22Rv1 (cell line): ENCODE results near the gene MCOLN1.

Experiments
- H3K27ac ChIP-seq: fragments of 450-650 bp; 2 replicates; pipeline ENCODE4 v1.5.1; 2017
- ZFX ChIP-seq: fragments of 450-650 bp; IDR thresholded peaks from 2 replicates; pipeline ENCODE4 v1.6.1; 2017; ENCODE audit warnings: antibody characterized with exemption, borderline replicate concordance
- TF ChIP-seq, protein P1 (sequence below): fragments of 450-650 bp; IDR thresholded peaks from 2 replicates; pipeline ENCODE4 v1.5.1; 2017; ENCODE audit warnings: mild to moderate bottlenecking

Gene MCOLN1

DNA sequence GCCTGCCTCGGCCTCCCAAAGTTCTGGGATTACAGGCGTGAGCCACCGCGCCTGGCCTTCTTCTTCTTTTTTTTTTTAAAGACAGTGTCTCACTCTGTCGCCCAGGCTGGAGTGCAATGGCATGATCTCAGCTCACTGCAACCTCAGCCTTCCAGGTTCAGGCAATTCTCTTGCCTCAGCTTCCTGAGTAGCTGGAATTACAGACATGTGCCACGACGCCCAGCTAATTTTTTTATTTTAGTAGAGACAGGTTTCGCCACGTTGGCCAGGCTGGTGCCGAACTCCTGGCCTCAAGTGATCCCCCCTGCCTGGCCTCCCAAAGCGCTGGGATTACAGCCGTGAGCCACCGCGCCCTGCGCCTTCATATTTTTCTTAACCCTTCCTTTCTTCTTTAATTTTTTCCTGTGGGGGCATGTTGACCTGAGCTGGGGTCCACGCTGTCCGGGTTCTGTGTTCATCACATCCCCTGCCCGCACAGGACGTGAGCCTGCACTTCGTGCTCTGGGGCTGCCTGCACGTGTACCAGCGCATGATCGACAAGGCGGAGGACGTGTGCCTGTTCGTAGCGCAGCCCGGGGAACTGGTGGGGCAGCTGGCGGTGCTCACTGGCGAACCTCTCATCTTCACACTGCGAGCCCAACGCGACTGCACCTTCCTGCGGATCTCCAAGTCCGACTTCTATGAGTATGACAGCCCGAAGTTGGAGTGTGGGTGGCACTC lies 27.2 kb downstream of the MCOLN1 start:
- H3K27ac ChIP-seq, result no peak overlapping the region
- TF ChIP-seq, protein P1, sequence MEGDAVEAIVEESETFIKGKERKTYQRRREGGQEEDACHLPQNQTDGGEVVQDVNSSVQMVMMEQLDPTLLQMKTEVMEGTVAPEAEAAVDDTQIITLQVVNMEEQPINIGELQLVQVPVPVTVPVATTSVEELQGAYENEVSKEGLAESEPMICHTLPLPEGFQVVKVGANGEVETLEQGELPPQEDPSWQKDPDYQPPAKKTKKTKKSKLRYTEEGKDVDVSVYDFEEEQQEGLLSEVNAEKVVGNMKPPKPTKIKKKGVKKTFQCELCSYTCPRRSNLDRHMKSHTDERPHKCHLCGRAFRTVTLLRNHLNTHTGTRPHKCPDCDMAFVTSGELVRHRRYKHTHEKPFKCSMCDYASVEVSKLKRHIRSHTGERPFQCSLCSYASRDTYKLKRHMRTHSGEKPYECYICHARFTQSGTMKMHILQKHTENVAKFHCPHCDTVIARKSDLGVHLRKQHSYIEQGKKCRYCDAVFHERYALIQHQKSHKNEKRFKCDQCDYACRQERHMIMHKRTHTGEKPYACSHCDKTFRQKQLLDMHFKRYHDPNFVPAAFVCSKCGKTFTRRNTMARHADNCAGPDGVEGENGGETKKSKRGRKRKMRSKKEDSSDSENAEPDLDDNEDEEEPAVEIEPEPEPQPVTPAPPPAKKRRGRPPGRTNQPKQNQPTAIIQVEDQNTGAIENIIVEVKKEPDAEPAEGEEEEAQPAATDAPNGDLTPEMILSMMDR, result no peak
- no peak for TF ChIP-seq ZFX

DNA sequence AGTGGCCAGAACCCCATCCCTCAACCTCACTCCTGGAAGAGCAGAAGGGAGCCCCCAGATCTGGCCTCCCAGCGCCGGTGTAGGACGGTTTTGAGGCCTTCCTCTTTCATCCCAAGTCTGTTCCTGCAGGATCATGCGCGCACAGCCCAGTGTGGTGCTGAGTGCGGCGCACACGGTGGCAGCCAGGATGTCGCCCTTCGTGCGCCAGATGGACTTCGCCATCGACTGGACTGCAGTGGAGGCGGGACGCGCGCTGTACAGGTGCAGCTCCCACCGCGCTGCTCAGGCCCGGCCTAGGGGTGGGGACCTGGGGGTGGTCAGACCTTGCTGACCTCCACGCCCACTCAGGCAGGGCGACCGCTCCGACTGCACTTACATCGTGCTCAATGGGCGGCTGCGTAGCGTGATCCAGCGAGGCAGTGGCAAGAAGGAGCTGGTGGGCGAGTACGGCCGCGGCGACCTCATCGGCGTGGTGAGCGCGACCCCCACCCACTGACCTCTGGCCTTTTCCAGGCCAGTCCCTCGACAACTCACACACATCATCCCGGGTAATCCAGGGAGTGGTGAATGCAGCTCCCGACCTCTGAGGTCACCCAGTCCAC lies 27.8 kb downstream of the MCOLN1 start:
- no peak for TF ChIP-seq ZFX
- TF ChIP-seq, protein P1, result no peak
- no peak overlapping the region for H3K27ac ChIP-seq

DNA sequence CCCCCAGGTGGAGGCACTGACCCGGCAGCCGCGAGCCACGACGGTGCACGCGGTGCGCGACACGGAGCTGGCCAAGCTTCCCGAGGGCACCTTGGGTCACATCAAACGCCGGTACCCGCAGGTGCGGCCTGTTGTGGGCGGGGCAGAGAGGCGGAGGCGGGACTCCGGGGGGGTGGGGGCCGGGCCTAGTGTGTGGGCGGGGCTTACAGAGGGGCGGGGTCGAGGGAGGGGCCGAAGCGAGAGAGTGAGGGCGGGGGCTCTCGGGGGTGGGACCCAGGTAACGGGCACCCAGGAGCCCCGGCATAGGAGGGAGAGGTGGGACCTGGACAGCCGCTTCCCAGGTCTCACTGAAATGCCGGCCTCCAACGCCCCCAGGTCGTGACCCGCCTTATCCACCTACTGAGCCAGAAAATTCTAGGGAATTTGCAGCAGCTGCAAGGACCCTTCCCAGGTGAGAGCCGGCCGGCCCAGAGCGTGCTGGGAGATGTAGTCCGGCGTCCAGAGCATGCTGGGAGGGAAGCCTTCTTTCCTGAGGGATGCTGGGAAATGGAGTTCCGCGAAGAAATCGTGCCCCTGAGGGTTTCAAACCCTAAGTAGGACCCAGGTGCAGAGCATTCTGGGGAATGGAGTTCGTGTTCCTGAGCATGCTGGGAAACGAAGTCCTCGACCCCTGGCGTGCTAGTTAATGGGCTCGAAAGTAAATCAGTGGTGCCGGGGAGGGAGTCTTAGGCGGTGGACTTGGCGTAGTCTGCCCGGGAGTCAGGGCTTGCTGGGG lies 28.8 kb downstream of the MCOLN1 start:
- TF ChIP-seq ZFX, result no peak
- TF ChIP-seq, protein P1, result no peak

DNA sequence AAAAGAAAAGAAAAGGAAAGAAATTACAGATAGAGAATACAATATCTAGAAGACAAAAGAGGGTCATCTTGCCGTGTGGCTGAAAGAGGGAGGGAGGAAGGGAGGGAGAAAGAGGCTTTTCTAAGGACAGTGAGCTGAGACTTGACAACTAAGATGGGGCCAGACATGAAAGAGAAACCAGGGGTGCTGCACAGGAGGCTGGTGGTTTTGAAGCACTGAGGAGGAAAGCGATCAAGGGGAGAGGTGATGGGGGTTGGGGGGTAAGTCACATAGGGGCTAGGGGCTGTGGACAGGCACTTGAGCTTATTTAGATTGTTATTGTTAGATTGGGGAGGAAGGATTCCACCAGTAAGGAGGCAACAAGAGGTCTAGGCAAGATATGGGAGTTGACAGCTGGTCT lies 30.4 kb downstream of the MCOLN1 start:
- H3K27ac ChIP-seq, result no peak overlapping the region
- TF ChIP-seq, protein P1, result no peak
- no peak for TF ChIP-seq ZFX

More for the DNA sequence above, 28.8 kb downstream of the MCOLN1 start:
- no peak overlapping the region for H3K27ac ChIP-seq

DNA sequence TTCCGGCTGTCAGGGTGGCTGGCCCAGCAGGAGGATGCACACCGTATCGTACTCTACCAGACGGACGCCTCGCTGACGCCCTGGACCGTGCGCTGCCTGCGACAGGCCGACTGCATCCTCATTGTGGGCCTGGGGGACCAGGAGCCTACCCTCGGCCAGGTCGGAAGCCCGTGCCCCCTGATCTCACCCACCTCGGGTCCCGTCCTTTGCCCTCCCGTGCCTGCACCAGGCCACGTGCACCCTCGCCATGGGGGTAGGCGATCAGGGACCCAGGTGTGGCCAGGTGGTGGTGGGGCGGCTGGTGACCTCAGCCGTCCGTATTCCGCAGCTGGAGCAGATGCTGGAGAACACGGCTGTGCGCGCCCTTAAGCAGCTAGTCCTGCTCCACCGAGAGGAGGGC lies 32.1 kb downstream of the MCOLN1 start:
- H3K27ac ChIP-seq, result peak overlapping the region; percentile 76
- TF ChIP-seq ZFX, result no peak
- TF ChIP-seq, protein P1, result no peak

DNA sequence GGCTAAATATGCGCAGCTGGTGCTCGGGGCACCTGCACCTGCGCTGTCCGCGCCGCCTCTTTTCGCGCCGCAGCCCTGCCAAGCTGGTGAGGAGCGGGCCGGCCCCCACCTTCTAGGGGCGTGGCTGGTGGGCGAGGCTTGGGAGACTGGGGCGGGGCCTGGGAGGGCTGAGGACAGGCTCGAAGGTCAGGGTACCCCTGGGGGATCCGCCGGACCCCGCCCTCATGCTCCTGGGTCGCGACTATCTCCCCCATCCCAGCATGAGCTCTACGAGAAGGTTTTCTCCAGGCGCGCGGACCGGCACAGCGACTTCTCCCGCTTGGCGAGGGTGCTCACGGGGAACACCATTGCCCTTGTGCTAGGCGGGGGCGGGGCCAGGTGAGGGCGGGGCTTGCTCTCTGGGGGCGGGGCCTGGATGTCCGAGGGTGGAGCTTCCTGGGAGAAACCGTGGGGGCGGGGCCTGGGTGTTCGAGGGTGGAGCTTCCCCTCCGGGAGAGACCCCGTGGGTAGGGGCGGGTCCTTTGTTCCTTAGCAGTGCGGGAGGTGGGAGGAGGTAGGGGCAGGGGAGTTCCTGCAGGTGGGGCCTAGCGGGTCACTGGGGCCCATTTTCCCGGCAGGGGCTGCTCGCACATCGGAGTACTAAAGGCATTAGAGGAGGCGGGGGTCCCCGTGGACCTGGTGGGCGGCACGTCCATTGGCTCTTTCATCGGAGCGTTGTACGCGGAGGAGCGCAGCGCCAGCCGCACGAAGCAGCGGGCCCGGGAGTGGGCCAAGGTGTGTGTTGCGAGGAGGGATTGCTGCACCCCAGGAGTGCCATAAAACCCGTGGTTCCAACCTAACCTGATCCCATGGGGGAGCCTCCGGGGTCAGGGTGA lies 32.8 kb downstream of the MCOLN1 start:
- TF ChIP-seq, protein P1, result no peak
- TF ChIP-seq ZFX, result no peak

More for the DNA sequence above, 32.8 kb downstream of the MCOLN1 start:
- H3K27ac ChIP-seq, result peak overlapping the region; percentile 76
